Neural progenitor cell (in vitro differentiated cells): ENCODE results near the gene ACSL4. TPM values are rescaled to one million over a fixed set of nuclear protein-coding genes. Genes with fewer than 3 reads are reported as not detected.
"Not testable (repeated sequence)": the region's sequence is repeated elsewhere in the genome, so short reads cannot be mapped to it uniquely, and the experiment has no call there.

ENCODE experiments used
- DNase-seq: peaks from one replicate; pipeline ENCODE4 v3.0.0-alpha.2; 2016; ENCODE audit warnings: low spot score
- H2AFZ ChIP-seq: fragments of 200-600 bp; sonication (generic); replicated peaks from 2 replicates; pipeline ENCODE4 v1.6.1; 2016; ENCODE audit warnings: antibody characterized with exemption
- H3F3A ChIP-seq: fragments of 200-600 bp; sonication (generic); 2 replicates; pipeline ENCODE4 v1.6.1; 2016; ENCODE audit warnings: antibody characterized with exemption, low read depth
- H3K27ac ChIP-seq: fragments of 200-600 bp; sonication (generic); 2 replicates; pipeline ENCODE4 v1.5.1; 2016; ENCODE audit warnings: mild to moderate bottlenecking
- H3K27me3 ChIP-seq: fragments of 200-600 bp; sonication (generic); 2 replicates; pipeline ENCODE4 v1.6.1; 2016; ENCODE audit warnings: mild to moderate bottlenecking, moderate library complexity
- H3K36me3 ChIP-seq: fragments of 200-600 bp; sonication (generic); 2 replicates; pipeline ENCODE4 v1.5.1; 2016
- H3K4me1 ChIP-seq: fragments of 200-600 bp; sonication (generic); 2 replicates; pipeline ENCODE4 v1.6.1; 2016; ENCODE audit warnings: mixed run types
- H3K4me2 ChIP-seq: fragments of 200-600 bp; sonication (generic); 2 replicates; pipeline ENCODE4 v1.6.1; 2016
- H3K4me3 ChIP-seq: fragments of 200-600 bp; sonication (generic); 2 replicates; pipeline ENCODE4 v1.5.1; 2016
- H3K79me2 ChIP-seq: fragments of 200-600 bp; sonication (generic); 2 replicates; pipeline ENCODE4 v1.6.1; 2016; ENCODE audit warnings: low read depth
- H3K9ac ChIP-seq: fragments of 200-600 bp; sonication (generic); 2 replicates; pipeline ENCODE4 v1.6.1; 2016
- H3K9me3 ChIP-seq: fragments of 200-600 bp; sonication (generic); 2 replicates; pipeline ENCODE4 v1.5.1; 2016; ENCODE audit warnings: low read depth
- H4K20me1 ChIP-seq: fragments of 200-600 bp; sonication (generic); 2 replicates; pipeline ENCODE4 v1.6.1; 2016; ENCODE audit warnings: low read depth
- H3K27ac Mint-ChIP-seq: 3 replicates; pipeline ENCODE4 v1.8.0; 2021; ENCODE audit warnings: mixed read lengths
- H3K27me3 Mint-ChIP-seq: 2 replicates; pipeline ENCODE4 v1.8.0; 2022; ENCODE audit warnings: low read depth, mild to moderate bottlenecking, inconsistent platforms, moderate library complexity, mixed read lengths; ENCODE audit not compliant: insufficient read depth
- H3K36me3 Mint-ChIP-seq: 3 replicates; pipeline ENCODE4 v1.8.0; 2021; ENCODE audit warnings: mixed read lengths
- H3K4me1 Mint-ChIP-seq: 3 replicates; pipeline ENCODE4 v1.8.0; 2021; ENCODE audit warnings: mixed read lengths
- H3K4me3 Mint-ChIP-seq: 3 replicates; pipeline ENCODE4 v1.8.0; 2021; ENCODE audit warnings: mild to moderate bottlenecking, moderate library complexity, mixed read lengths
- H3K9me3 Mint-ChIP-seq: 3 replicates; pipeline ENCODE4 v1.8.0; 2020; ENCODE audit warnings: mixed read lengths
- CTCF ChIP-seq: fragments of 200-600 bp; sonication (generic); IDR thresholded peaks from 2 replicates; pipeline ENCODE4 v1.5.1; 2017; ENCODE audit warnings: antibody characterized with exemption, mild to moderate bottlenecking
- EZH2 ChIP-seq: fragments of 200-600 bp; sonication (generic); IDR thresholded peaks from 2 replicates; pipeline ENCODE4 v1.6.1; 2017; ENCODE audit warnings: antibody characterized with exemption, mild to moderate bottlenecking, moderate library complexity
- EZH2phosphoT487 ChIP-seq: fragments of 200-600 bp; sonication (generic); IDR thresholded peaks from 2 replicates; pipeline ENCODE4 v1.6.1; 2017; ENCODE audit warnings: antibody characterized with exemption
- total RNA-seq: library from RNA; depleted of rRNA; stranded (reverse); fragments of >200 nt; gene quantifications from 2 replicates; pipeline ENCODE4 v1.2.3, GENCODE V29; 2015; ENCODE audit warnings: low replicate concordance

The ACSL4 gene
- total RNA-seq, 1 donor from 2014 or later, result 87.3 TPM

DNA sequence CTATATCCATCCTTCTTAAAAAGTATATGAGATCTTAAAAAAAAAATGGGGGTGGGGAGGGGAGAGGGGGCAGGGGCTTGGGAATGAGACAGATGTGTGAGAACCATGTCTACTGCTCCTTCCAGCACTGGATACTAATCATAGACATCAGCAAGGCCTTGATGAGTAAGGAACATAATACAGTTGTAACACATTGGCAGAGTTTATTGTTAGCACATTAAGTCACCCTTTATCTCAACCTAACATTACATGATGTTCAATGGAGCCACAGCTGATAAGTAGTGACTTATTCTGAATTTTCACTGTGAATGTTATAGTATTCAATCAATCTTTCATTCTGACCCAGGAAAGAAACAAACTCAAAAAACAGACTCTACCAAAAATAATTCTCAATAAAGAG, 60.8 kb downstream of the ACSL4 start:
- Mint-ChIP-seq H3K27ac (no peak overlapping the region), H3K4me1 (peaks cover 4% of the 10 kb centered on the region), H3K27me3 (no peaks in the 10 kb centered on the region), H3K9me3 (peaks cover 9% of the 10 kb centered on the region), H3K4me3 (no peak overlapping the region), H3K36me3 (peaks cover 60% of the 10 kb centered on the region)
- Histone ChIP-seq H3K4me2 (no peak overlapping the region), H3K27ac (no peak overlapping the region), H3F3A (no peaks in the 10 kb centered on the region), H3K79me2 (no peaks in the 10 kb centered on the region), H3K36me3 (peaks cover 8% of the 10 kb centered on the region), H4K20me1 (no peaks in the 10 kb centered on the region), H3K4me3 (no peak overlapping the region), H3K4me1 (no peaks in the 10 kb centered on the region), H3K27me3 (no peaks in the 10 kb centered on the region), H3K9ac (no peak overlapping the region), H3K9me3 (no peaks in the 10 kb centered on the region), H2AFZ (no peak overlapping the region)
- no peak for TF ChIP-seq CTCF
- TF ChIP-seq EZH2phosphoT487, result no peak
- no peak for TF ChIP-seq EZH2
- no peak for DNase-seq

DNA sequence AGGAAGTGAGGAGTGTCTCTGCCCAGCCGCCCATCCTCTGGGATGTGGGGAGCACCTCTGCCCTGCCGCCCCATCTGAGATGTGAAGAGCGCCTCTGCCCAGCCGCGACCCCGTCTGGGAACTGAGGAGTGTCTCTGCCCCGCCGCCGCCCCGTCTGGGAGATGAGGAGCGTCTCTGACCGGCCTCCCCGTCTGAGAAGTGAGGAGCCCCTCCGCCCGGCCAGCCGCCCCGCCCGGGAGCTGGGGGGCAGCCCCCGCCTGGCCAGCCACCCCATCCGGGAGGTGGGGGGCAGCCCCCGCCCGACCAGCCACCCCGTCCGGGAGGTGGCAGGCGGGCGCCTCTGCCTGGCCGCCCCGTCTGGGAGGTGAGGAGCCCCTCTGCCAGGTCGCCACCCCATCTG, 61.9 kb downstream of the ACSL4 start:
- DNase-seq, H3K9me3 ChIP-seq, H4K20me1 ChIP-seq, H2AFZ ChIP-seq, H3K4me2 ChIP-seq, H3K4me1 Mint-ChIP-seq, H3K79me2 ChIP-seq, H3K4me3 ChIP-seq, H3K27ac ChIP-seq, H3K27ac Mint-ChIP-seq, H3K4me3 Mint-ChIP-seq, H3K27me3 ChIP-seq, H3K36me3 ChIP-seq, H3K9ac ChIP-seq, H3K9me3 Mint-ChIP-seq, H3K27me3 Mint-ChIP-seq, H3F3A ChIP-seq, H3K4me1 ChIP-seq: not testable (repeated sequence)
- H3K36me3 Mint-ChIP-seq, result peaks cover 63% of the 10 kb centered on the region

GRCh38 chrX:109667986-109668385, 65.1 kb downstream of the ACSL4 start:
- H2AFZ ChIP-seq, result no peak overlapping the region
- DNase-seq, result no peak
- no peak overlapping the region for H3K4me2 ChIP-seq
- H3K27ac ChIP-seq, result no peak overlapping the region
- Mint-ChIP-seq H3K4me1 (no peaks in the 10 kb centered on the region), H3K27me3 (no peaks in the 10 kb centered on the region), H3K27ac (no peak overlapping the region), H3K9me3 (peaks cover 9% of the 10 kb centered on the region), H3K36me3 (peaks cover 56% of the 10 kb centered on the region), H3K4me3 (no peak overlapping the region)
- no peaks in the 10 kb centered on the region for H3K9me3 ChIP-seq
- no peaks in the 10 kb centered on the region for H3K27me3 ChIP-seq
- TF ChIP-seq CTCF (no peak), EZH2phosphoT487 (no peak), EZH2 (no peak)
- no peaks in the 10 kb centered on the region for H3K79me2 ChIP-seq
- H3K9ac ChIP-seq, result no peak overlapping the region
- no peaks in the 10 kb centered on the region for H3K36me3 ChIP-seq
- no peaks in the 10 kb centered on the region for H3K4me1 ChIP-seq
- H4K20me1 ChIP-seq, result no peaks in the 10 kb centered on the region
- H3K4me3 ChIP-seq, result no peak overlapping the region
- no peaks in the 10 kb centered on the region for H3F3A ChIP-seq

DNA sequence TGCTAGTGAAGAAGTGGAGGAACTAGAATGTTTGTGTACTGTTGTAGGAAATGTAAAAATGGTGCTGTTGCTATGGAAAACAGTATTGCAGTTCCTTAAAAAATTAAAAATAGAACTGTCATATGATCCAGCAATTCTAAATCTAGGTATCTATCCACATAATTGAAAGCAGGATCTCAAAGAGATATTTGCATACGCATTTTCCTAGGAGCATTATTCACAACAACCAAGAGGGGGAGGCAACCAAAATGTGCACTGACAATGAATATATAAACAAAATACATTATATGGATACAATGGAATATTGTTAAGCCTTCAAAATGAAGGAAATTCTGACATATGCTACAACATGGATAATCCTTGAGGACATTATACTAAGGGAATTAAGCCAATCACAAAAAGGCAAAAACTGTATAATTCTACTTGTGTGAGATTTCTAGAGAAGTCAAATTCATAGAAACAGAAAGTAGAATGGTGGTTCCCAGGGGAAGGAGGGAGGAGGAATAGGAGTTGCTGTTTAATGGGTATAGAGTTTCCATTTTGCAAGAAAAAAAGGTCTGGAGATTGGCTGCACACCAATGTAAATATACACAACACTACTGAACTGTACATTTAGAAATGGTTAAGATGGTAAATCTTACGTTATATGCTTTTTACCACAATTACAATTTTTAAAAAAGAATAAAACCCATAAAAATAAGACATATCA, 72.5 kb downstream of the ACSL4 start:
- H3F3A ChIP-seq, result no peaks in the 10 kb centered on the region
- Mint-ChIP-seq H3K4me3 (no peak overlapping the region), H3K9me3 (no peaks in the 10 kb centered on the region), H3K27ac (no peak overlapping the region), H3K27me3 (no peaks in the 10 kb centered on the region), H3K36me3 (peaks cover 56% of the 10 kb centered on the region), H3K4me1 (no peaks in the 10 kb centered on the region)
- no peak overlapping the region for H3K27ac ChIP-seq
- H3K9me3 ChIP-seq, result no peaks in the 10 kb centered on the region
- H3K79me2 ChIP-seq, result no peaks in the 10 kb centered on the region
- H3K4me3 ChIP-seq, result no peak overlapping the region
- no peaks in the 10 kb centered on the region for H3K4me1 ChIP-seq
- no peak for DNase-seq
- no peak overlapping the region for H3K4me2 ChIP-seq
- no peaks in the 10 kb centered on the region for H4K20me1 ChIP-seq
- no peaks in the 10 kb centered on the region for H3K36me3 ChIP-seq
- no peaks in the 10 kb centered on the region for H3K27me3 ChIP-seq
- no peak overlapping the region for H3K9ac ChIP-seq
- H2AFZ ChIP-seq, result no peak overlapping the region
- TF ChIP-seq CTCF, result no peak
- TF ChIP-seq EZH2, result no peak
- TF ChIP-seq EZH2phosphoT487, result no peak
